K562 (cell line): ENCODE measurements around the gene RNF213. TPM values are rescaled to one million over a fixed set of nuclear protein-coding genes. Genes with fewer than 3 reads are reported as not detected.

Experiments used
- BHLHE40 ChIP-seq: IDR thresholded peaks from 2 replicates; pipeline ENCODE4 v1.6.1; 2011; ENCODE audit warnings: low read length, improper control_type of control experiment
- EZH2 ChIP-seq: IDR thresholded peaks from 2 replicates; pipeline ENCODE4 v1.6.1; 2012; ENCODE audit warnings: low read depth, mild to moderate bottlenecking, inconsistent platforms, low read length, borderline replicate concordance
- NFRKB ChIP-seq: fragments of 450-650 bp; IDR thresholded peaks from 2 replicates; pipeline ENCODE4 v1.6.1; 2016; ENCODE audit warnings: low read depth
- PCBP1 ChIP-seq: fragments of 200-400 bp; formaldehyde crosslinking; IDR thresholded peaks from 2 replicates; pipeline ENCODE4 v1.6.1; 2018; ENCODE audit warnings: mild to moderate bottlenecking, low read depth, low read length; ENCODE audit not compliant: poor library complexity, severe bottlenecking
- RFX7 ChIP-seq: fragments of 250-450 bp; sonication (Bioruptor Pico); IDR thresholded peaks from 2 replicates; pipeline ENCODE4 v1.5.1; 2021; ENCODE audit warnings: mild to moderate bottlenecking
- SUPT5H ChIP-seq: fragments of 450-650 bp; IDR thresholded peaks from 2 replicates; pipeline ENCODE4 v1.6.1; 2016
- ZNF347 ChIP-seq: fragments of 450-650 bp; formaldehyde crosslinking; IDR thresholded peaks from 2 replicates; pipeline ENCODE4 v1.4.0; 2020; ENCODE audit warnings: low read depth, mild to moderate bottlenecking, moderate library complexity
- ZNF586 ChIP-seq: fragments of 450-650 bp; formaldehyde crosslinking; conservative IDR thresholded peaks from 2 replicates; pipeline ENCODE4 v1.4.0; 2020; ENCODE audit warnings: mild to moderate bottlenecking, moderate library complexity
- polyA plus RNA-seq, 8 experiments: library from polyadenylated mRNA; depleted of rRNA in 4 of 8; stranded (reverse) in 5 of 8; unstranded in 3 of 8; fragments of >200 nt; fragmentation: Nextera tagmentation in 2 of 8; fragmentation: Illumina TruSeq in 1 of 8; extraction: Ambion mirVana in 2 of 8; extraction: Trizol in 1 of 8; gene quantifications; 2 replicates each; pipeline versions ENCODE4 v1.2.1 to v1.2.3, GENCODE V29; 2011 to 2014; ENCODE audit warnings: inconsistent platforms in 1 of 8, missing spikeins in 1 of 8
- total RNA-seq, 7 experiments: library from RNA; depleted of rRNA in 6 of 7; stranded (reverse); fragments of >200 nt in 6 of 7; fragmentation: Illumina TruSeq in 2 of 7; extraction: Trizol in 2 of 7; gene quantifications; 2 replicates each; pipeline versions ENCODE4 v1.2.1 to v1.2.3, GENCODE V29; 2011 to 2021; ENCODE audit warnings: low replicate concordance in 1 of 7
- TF ChIP-seq, protein P1 (sequence below): fragments of 200-800 bp; sonication (Bioruptor generic); IDR thresholded peaks from 2 replicates; pipeline ENCODE4 v1.6.1; 2016; ENCODE audit warnings: missing genetic modification characterization, missing compliant biosample characterization
- TF ChIP-seq, protein P2 (sequence below), 2 experiments: fragments of 450-650 bp; formaldehyde crosslinking in 1 of 2; IDR thresholded peaks; 2 replicates each; pipeline versions ENCODE4 v1.4.0 to v1.6.1; 2014 to 2020; ENCODE audit warnings: mild to moderate bottlenecking in 2 of 2, borderline replicate concordance in 1 of 2, low read depth in 1 of 2
- TF ChIP-seq, protein P3 (sequence below): fragments of 450-650 bp; IDR thresholded peaks from 2 replicates; pipeline ENCODE4 v1.6.1; 2017; ENCODE audit warnings: mild to moderate bottlenecking, moderate library complexity

The RNF213 gene
- total and polyA plus RNA-seq, 9 of the 15 experiments (the other 6 are each of a cell fraction or from before 2014, with no cell fraction given) = 5.3 to 33.6 (median 17.9) TPM

DNA sequence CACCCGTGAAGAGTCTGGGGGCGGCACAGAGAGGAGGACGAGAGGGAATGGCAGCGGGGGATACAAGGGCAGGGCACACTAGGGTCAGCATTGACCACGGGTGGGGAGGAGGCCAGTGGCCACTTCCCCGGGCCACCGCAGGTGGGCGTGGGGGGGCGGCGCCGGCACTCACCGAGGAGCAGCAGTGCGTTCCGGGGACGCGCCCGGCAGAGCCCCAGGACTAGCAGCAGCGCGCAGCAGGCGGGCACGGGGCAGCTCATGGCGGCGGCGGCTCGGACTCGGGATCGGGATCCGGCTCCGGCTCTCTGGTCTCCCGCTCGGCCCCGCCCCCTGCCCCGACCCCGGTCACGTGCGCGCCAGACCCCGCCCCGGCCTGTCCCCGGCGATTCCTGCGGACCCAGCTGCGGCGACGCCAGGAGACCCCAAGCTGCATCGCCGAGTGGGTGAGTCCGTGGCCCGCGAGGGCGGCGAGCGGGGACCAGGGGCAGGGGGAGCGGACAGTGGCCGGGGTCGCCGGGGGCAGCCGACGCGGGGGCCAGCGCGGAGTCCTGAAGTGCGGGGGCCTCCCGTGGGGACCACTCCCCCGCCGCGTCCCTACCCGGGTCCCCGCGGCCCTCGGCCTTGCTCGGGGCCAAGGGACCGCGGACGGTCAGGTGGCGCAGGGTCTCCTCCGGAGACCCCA lies 40.5 kb upstream of the RNF213 start, which contains the start of the genes SGSH and SLC26A11 (continued):
- TF ChIP-seq, protein P1, sequence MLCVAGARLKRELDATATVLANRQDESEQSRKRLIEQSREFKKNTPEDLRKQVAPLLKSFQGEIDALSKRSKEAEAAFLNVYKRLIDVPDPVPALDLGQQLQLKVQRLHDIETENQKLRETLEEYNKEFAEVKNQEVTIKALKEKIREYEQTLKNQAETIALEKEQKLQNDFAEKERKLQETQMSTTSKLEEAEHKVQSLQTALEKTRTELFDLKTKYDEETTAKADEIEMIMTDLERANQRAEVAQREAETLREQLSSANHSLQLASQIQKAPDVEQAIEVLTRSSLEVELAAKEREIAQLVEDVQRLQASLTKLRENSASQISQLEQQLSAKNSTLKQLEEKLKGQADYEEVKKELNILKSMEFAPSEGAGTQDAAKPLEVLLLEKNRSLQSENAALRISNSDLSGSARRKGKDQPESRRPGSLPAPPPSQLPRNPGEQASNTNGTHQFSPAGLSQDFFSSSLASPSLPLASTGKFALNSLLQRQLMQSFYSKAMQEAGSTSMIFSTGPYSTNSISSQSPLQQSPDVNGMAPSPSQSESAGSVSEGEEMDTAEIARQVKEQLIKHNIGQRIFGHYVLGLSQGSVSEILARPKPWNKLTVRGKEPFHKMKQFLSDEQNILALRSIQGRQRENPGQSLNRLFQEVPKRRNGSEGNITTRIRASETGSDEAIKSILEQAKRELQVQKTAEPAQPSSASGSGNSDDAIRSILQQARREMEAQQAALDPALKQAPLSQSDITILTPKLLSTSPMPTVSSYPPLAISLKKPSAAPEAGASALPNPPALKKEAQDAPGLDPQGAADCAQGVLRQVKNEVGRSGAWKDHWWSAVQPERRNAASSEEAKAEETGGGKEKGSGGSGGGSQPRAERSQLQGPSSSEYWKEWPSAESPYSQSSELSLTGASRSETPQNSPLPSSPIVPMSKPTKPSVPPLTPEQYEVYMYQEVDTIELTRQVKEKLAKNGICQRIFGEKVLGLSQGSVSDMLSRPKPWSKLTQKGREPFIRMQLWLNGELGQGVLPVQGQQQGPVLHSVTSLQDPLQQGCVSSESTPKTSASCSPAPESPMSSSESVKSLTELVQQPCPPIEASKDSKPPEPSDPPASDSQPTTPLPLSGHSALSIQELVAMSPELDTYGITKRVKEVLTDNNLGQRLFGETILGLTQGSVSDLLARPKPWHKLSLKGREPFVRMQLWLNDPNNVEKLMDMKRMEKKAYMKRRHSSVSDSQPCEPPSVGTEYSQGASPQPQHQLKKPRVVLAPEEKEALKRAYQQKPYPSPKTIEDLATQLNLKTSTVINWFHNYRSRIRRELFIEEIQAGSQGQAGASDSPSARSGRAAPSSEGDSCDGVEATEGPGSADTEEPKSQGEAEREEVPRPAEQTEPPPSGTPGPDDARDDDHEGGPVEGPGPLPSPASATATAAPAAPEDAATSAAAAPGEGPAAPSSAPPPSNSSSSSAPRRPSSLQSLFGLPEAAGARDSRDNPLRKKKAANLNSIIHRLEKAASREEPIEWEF (CRISPR knock-in tag) = no peak
- TF ChIP-seq, protein P2, sequence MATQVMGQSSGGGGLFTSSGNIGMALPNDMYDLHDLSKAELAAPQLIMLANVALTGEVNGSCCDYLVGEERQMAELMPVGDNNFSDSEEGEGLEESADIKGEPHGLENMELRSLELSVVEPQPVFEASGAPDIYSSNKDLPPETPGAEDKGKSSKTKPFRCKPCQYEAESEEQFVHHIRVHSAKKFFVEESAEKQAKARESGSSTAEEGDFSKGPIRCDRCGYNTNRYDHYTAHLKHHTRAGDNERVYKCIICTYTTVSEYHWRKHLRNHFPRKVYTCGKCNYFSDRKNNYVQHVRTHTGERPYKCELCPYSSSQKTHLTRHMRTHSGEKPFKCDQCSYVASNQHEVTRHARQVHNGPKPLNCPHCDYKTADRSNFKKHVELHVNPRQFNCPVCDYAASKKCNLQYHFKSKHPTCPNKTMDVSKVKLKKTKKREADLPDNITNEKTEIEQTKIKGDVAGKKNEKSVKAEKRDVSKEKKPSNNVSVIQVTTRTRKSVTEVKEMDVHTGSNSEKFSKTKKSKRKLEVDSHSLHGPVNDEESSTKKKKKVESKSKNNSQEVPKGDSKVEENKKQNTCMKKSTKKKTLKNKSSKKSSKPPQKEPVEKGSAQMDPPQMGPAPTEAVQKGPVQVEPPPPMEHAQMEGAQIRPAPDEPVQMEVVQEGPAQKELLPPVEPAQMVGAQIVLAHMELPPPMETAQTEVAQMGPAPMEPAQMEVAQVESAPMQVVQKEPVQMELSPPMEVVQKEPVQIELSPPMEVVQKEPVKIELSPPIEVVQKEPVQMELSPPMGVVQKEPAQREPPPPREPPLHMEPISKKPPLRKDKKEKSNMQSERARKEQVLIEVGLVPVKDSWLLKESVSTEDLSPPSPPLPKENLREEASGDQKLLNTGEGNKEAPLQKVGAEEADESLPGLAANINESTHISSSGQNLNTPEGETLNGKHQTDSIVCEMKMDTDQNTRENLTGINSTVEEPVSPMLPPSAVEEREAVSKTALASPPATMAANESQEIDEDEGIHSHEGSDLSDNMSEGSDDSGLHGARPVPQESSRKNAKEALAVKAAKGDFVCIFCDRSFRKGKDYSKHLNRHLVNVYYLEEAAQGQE (IDR thresholded peaks at IDR 0.05; ENCODE audit: borderline replicate concordance) = no peak
- TF ChIP-seq, protein P2 (CRISPR knock-in tag; IDR thresholded peaks at IDR 0.05; ENCODE audit: low read depth) = no peak
- TF ChIP-seq BHLHE40 = peak; percentile 56; the same call in 1 of the 2 replicates
- TF ChIP-seq ZNF347 = no peak
- peak; percentile 48; the same call in 1 of the 2 replicates for TF ChIP-seq NFRKB
- TF ChIP-seq SUPT5H = peak; percentile 54; the same call in 1 of the 2 replicates
- TF ChIP-seq PCBP1 = no peak
- TF ChIP-seq EZH2 = no peak
- TF ChIP-seq ZNF586 (CRISPR knock-in tag) = no peak
- TF ChIP-seq RFX7 = no peak
- TF ChIP-seq, protein P3, sequence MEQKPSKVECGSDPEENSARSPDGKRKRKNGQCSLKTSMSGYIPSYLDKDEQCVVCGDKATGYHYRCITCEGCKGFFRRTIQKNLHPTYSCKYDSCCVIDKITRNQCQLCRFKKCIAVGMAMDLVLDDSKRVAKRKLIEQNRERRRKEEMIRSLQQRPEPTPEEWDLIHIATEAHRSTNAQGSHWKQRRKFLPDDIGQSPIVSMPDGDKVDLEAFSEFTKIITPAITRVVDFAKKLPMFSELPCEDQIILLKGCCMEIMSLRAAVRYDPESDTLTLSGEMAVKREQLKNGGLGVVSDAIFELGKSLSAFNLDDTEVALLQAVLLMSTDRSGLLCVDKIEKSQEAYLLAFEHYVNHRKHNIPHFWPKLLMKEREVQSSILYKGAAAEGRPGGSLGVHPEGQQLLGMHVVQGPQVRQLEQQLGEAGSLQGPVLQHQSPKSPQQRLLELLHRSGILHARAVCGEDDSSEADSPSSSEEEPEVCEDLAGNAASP = no peak
